Body of pancreas (tissue), 4 donors: Measurements from ENCODE around the gene RNASE1. TPM values are rescaled to one million over a fixed set of nuclear protein-coding genes. Genes with fewer than 3 reads are reported as not detected.

Experiments
- ATAC-seq: fragments of 150-250 bp; one replicate; pipeline ENCODE4 v1.9.1; 2016
- DNase-seq, 4 donors: peaks; one replicate each; pipeline ENCODE4 v3.0.0-alpha.2; 2019
- H3K27ac ChIP-seq, 4 donors: fragments of 200-600 bp; sonication (generic); 1 replicate in 3 of 4; 2 replicates in 1 of 4; pipeline versions ENCODE4 v1.5.1 to v1.6.1; 2016 to 2019; ENCODE audit warnings: mild to moderate bottlenecking in 1 of 4, mixed read lengths in 1 of 4, moderate library complexity in 1 of 4
- H3K27me3 ChIP-seq, 2 donors: fragments of 200-600 bp; sonication (generic); one replicate each; pipeline ENCODE4 v1.6.0; 2016; ENCODE audit warnings: mild to moderate bottlenecking in 1 of 2
- H3K36me3 ChIP-seq, 2 donors: fragments of 200-600 bp; sonication (generic); replicated peaks in 1 of 2; 2 replicates each; pipeline ENCODE4 v1.5.1; 2016; ENCODE audit warnings: low read depth in 2 of 2; ENCODE audit not compliant: insufficient read depth in 1 of 2
- H3K4me1 ChIP-seq: fragments of 200-600 bp; sonication (generic); one replicate; pipeline ENCODE4 v1.6.0; 2016
- H3K4me3 ChIP-seq, 2 donors: fragments of 200-600 bp; sonication (generic); 1 replicate in 1 of 2; 2 replicates in 1 of 2; pipeline ENCODE4 v1.5.1; 2016 to 2019
- H3K9me3 ChIP-seq, 3 donors: fragments of 200-600 bp; sonication (generic); 1 replicate in 2 of 3; 2 replicates in 1 of 3; pipeline ENCODE4 v1.5.1; 2016
- POLR2A ChIP-seq, 3 donors: fragments of 450-650 bp; IDR thresholded peaks; one replicate each; pipeline ENCODE4 v1.6.1; 2016; ENCODE audit warnings: antibody characterized with exemption in 3 of 3, mild to moderate bottlenecking in 2 of 3
- WGBS, 2 donors: methylation state at CpG; one replicate each; pipeline ENCODE4 v1.1.5; 2017; 5-methylcytosine and 5-hydroxymethylcytosine counted together
- intact Hi-C: fragments of 100-400 bp; cut with DNase I; formaldehyde crosslinking; loops from one replicate; pipeline ENCODE4 v1.15.1; 2023
- total RNA-seq, 2 donors: library from RNA; depleted of rRNA; stranded (reverse); fragments of >200 nt; gene quantifications; one replicate each; pipeline ENCODE4 v1.1.0, GENCODE V29; 2016
- TF ChIP-seq, protein P1 (sequence below), 7 experiments: fragments of 450-650 bp in 4 of 7; fragments of 200-600 bp in 3 of 7; sonication (generic) in 3 of 7; IDR thresholded peaks; one replicate each; pipeline ENCODE4 v1.5.1; 2016 to 2019; ENCODE audit warnings: antibody characterized with exemption in 7 of 7

RNASE1 gene
- total RNA-seq = 100 to 1,000 TPM; 316 to 772 TPM

DNA sequence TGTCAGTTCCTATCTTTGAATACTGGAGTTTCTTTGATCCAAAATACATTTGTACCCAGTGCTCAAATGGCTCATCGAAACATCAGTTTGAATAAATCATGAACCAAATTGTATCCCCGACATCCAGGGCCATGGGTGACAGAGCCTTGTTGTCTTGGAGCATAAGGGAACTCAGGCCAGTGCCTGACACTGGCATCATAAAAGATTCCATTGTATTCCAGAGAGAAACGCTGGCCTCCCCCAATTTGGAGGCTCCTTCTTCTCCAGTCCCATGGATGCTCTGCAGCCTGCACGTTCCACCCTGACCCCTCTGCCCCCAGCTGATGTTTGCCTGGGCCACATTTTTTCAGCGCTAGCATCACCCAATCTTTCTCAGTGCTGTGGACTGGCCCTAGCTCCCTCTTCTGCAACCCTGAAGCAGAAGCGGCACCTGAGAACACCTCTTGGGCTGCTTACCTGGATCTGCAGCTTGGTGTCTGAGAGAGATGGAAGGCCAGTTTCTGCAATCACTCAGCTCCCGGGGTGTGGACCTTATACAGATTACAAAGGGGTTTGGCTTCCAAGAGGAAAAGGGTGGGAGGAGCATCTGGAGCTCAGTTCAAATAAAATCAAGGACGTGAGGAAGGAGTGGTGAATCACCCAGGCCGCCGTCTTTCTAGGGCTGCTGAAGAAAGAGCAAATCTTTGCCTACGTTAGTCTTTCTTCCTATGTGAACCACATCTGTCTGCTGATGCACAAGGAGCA is at the start of gene RNASE1:
TSS of gene RNASE1 (minus strand) at position 504 of the 744 bp plus-strand sequence. CDS start 776 bp downstream, outside the sequence.
- ATAC-seq = peak; percentile 66

DNA sequence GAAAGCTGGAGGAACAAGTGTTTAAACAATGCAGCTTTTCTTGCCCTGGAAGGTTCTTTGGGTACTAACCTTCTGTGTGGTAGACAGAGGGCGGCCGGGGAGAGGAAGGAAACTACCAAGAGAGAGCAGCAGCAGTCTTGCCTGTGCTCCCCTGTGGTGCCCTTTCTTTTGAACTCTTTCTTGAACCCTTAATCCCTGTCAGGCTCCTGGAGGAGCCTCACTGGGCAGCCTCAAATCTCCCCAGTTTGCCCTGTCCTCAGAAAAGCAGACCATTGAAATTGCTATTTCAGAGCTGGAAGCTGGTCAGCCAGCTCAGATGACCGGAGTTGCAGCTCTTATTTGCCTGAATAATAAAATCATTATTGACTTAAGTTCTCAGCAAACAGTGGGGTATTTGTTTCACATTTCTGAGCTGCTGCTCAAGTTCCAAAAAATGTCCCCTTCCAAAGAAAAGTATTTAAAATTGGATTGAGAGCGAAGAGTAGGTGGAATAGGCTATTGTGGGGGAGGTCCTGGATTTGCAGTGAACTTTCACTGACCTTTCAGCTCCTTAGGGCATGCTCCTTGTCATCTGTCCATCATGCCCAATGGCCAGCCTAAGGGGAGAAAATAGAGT is 46.4 kb upstream of the RNASE1 start:
- TF ChIP-seq POLR2A (IDR thresholded peaks at IDR 0.05) = no peak
- TF ChIP-seq, protein P1, sequence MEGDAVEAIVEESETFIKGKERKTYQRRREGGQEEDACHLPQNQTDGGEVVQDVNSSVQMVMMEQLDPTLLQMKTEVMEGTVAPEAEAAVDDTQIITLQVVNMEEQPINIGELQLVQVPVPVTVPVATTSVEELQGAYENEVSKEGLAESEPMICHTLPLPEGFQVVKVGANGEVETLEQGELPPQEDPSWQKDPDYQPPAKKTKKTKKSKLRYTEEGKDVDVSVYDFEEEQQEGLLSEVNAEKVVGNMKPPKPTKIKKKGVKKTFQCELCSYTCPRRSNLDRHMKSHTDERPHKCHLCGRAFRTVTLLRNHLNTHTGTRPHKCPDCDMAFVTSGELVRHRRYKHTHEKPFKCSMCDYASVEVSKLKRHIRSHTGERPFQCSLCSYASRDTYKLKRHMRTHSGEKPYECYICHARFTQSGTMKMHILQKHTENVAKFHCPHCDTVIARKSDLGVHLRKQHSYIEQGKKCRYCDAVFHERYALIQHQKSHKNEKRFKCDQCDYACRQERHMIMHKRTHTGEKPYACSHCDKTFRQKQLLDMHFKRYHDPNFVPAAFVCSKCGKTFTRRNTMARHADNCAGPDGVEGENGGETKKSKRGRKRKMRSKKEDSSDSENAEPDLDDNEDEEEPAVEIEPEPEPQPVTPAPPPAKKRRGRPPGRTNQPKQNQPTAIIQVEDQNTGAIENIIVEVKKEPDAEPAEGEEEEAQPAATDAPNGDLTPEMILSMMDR (IDR thresholded peaks at IDR 0.05) = no peak
- Histone ChIP-seq H3K4me1 (peaks cover 14% of the 10 kb centered on the region), H3K27me3 (no peaks in the 10 kb centered on the region), H3K4me3 (no peak overlapping the region), H3K27ac (peak overlapping the region; percentile 5 to 60 (median 30)), H3K9me3 (no peaks in the 10 kb centered on the region), H3K36me3 (no peaks in the 10 kb centered on the region)
- ATAC-seq (peak; percentile 38), DNase-seq (peak in 2 of 4 donors; percentile 20 to 23)
- intact Hi-C loops = no loop called here
- WGBS, 2 donors = 18 to 38% methylated on average over 4 of the region's 4 CpGs

More for the DNA sequence above, at the start of gene RNASE1:
- H3K27me3 ChIP-seq = no peaks in the 10 kb centered on the region
- no peaks in the 10 kb centered on the region for H3K36me3 ChIP-seq
- TF ChIP-seq, protein P1 (IDR thresholded peaks at IDR 0.05) = no peak
- peak; percentile 41 to 75 (median 71) for TF ChIP-seq POLR2A (IDR thresholded peaks at IDR 0.05)
- WGBS, 2 donors = 31 to 35% methylated on average over 11 of the region's 11 CpGs
- no peaks in the 10 kb centered on the region for H3K9me3 ChIP-seq
- peaks cover 69% of the 10 kb centered on the region for H3K4me1 ChIP-seq
- H3K4me3 ChIP-seq = peak within 1 kb of the TSS; percentile 38 to 47
- DNase-seq = peak; percentile 64 to 82 (median 75)
- H3K27ac ChIP-seq = peak within 1 kb of the TSS; percentile 72 to 81 (median 79)
- intact Hi-C loops = no loop called here

DNA sequence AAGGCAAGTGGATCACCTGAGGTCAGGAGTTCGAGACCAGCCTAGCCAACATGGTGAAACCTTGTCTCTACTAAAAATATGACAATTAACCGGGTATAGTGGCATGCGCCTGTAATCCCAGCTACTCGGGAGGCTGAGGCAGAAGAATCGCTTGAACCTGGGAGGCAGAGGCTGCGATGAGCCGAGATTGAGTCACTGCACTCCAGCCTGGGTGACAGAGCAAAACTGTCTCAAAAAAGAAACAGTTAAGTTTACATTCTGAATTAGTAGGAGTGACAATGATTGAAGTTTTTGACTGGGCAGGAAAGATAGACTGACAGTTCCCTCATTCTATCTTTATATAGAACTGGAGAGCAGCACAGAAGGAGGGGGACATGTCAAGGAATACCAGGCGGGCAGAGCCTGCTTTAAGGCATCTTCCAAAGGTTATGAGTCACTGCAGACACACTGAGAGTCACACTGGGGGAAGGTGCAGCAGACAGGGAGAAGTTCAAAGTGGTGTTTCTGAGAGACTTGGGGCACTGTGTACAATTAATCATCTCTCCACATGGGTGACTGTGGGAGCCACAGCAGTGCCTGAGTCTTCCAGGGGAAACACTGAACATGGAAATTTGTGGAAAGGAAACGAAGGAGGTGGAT is 45.8 kb upstream of the RNASE1 start:
- H3K27me3 ChIP-seq = no peaks in the 10 kb centered on the region
- no peak for TF ChIP-seq POLR2A (IDR thresholded peaks at IDR 0.05)
- no peaks in the 10 kb centered on the region for H3K36me3 ChIP-seq
- 72 to 79% methylated on average over 9 of the region's 9 CpGs for WGBS, 2 donors
- H3K4me3 ChIP-seq = no peak overlapping the region
- DNase-seq (peak in 2 of 4 donors; percentile 19 to 37), ATAC-seq (peak; percentile 12)
- peaks cover 14% of the 10 kb centered on the region for H3K4me1 ChIP-seq
- H3K27ac ChIP-seq = peak overlapping the region; percentile 5 to 60 (median 30)
- intact Hi-C loops = no loop called here
- H3K9me3 ChIP-seq = no peaks in the 10 kb centered on the region

DNA sequence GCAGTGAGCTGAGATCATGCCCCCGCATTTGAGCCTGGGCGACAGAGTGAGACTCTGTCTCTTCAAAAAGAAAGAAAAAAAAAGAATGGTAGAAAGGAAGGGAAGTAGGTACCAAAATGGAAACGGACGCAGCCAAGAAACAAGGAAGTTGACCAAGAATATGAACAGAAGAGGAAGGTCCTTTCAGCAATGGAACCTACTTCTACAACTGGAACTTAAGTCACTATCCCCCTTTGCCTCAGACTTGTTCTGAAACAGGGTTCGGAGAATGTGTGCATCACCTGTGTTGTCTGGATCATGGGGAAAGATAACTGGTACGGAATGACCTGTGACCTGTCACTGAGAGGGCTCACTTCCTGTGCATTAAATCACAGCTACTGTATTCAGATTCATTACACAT is 43.9 kb upstream of the RNASE1 start:
- WGBS, 2 donors = 84 to 90% methylated on average over 6 of the region's 6 CpGs
- ATAC-seq (no peak), DNase-seq (no peak)
- Histone ChIP-seq H3K36me3 (no peaks in the 10 kb centered on the region), H3K27ac (no peak overlapping the region), H3K27me3 (no peaks in the 10 kb centered on the region), H3K4me3 (no peak overlapping the region), H3K9me3 (no peaks in the 10 kb centered on the region), H3K4me1 (peaks cover 14% of the 10 kb centered on the region)
- intact Hi-C loops = no loop called here
- TF ChIP-seq POLR2A (IDR thresholded peaks at IDR 0.05) = no peak
- TF ChIP-seq, protein P1 (IDR thresholded peaks at IDR 0.05) = no peak

DNA sequence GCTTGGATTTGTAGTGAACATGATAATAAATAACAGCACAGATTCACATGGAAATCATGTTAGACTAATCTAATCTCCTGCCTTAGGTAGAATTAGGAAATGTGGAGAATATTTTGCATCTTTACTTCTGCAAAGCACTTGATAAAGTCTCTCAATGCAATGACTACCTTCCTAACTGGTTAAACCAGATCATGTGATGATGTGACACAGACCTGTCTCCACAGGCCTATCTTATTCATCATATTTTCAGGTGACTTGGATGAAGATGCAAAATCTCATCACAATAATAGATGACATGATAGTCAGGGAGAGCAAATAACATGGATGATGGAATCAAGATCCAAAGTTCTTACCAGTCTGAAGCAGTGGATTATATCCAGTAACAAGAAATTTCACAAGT is 38.5 kb upstream of the RNASE1 start:
- TF ChIP-seq, protein P1 (IDR thresholded peaks at IDR 0.05) = no peak
- no peak for TF ChIP-seq POLR2A (IDR thresholded peaks at IDR 0.05)
- Histone ChIP-seq H3K4me3 (no peak overlapping the region), H3K36me3 (no peaks in the 10 kb centered on the region), H3K4me1 (peaks cover 11% of the 10 kb centered on the region), H3K9me3 (no peaks in the 10 kb centered on the region), H3K27ac (no peak overlapping the region), H3K27me3 (no peaks in the 10 kb centered on the region)
- no peak for ATAC-seq
- DNase-seq = no peak
- intact Hi-C loops = loop anchor here (5.0 kb wide), 1 partner anchor 129 kb away; no protein-coding TSS in a partner anchor
